H1 (cell line): ENCODE measurements around the gene PHACTR1. TPM values are rescaled to one million over a fixed set of nuclear protein-coding genes. Genes with fewer than 3 reads are reported as not detected.

Experiments
- CTCF ChIA-PET: fragments of 300-600 bp; sonication (Branson Sonifier 250); formaldehyde crosslinking; loops from one replicate; lab custom pipeline; 2021; ENCODE audit not compliant: partially characterized antibody; lab: Charles Lee
- POLR2A ChIA-PET: fragments of 300-600 bp; sonication (Branson Sonifier 250); formaldehyde crosslinking; loops from one replicate; lab custom pipeline; 2021; ENCODE audit warnings: inconsistent platforms; ENCODE audit not compliant: partially characterized antibody; lab: Charles Lee
- DNase-seq, 2 experiments: peaks; one replicate each; pipeline versions ENCODE4 v3.0.0 to v3.0.0-alpha.2; 2010 to 2022; ENCODE audit warnings: low spot score in 2 of 2, low read depth in 1 of 2, mixed read lengths in 1 of 2
- FAIRE-seq: peaks from 2 replicates; lab custom pipeline; 2011; peaks lifted over from hg19 to GRCh38; lab: Jason Lieb, UNC
- H2AFZ ChIP-seq: 2 replicates; pipeline ENCODE4 v1.8.1; 2012; ENCODE audit warnings: low read length, inconsistent platforms
- H2AK5ac ChIP-seq: 2 replicates; pipeline ENCODE4 v1.6.1; 2013; ENCODE audit warnings: low read depth, low read length
- H2BK120ac ChIP-seq: replicated peaks from 2 replicates; pipeline ENCODE3; 2013; ENCODE audit warnings: low read depth, low read length, inconsistent platforms
- H2BK12ac ChIP-seq: 2 replicates; pipeline ENCODE4 v1.6.1; 2013; ENCODE audit warnings: low read depth, low read length
- H2BK15ac ChIP-seq: 2 replicates; pipeline ENCODE4 v1.6.1; 2013; ENCODE audit warnings: low read length
- H2BK20ac ChIP-seq: 2 replicates; pipeline ENCODE4 v1.6.1; 2013; ENCODE audit warnings: low read length
- H2BK5ac ChIP-seq: 2 replicates; pipeline ENCODE4 v1.6.1; 2013; ENCODE audit warnings: low read depth, low read length
- H3K14ac ChIP-seq: 2 replicates; pipeline ENCODE4 v1.6.1; 2013; ENCODE audit warnings: inconsistent platforms; ENCODE audit not compliant: insufficient read length
- H3K18ac ChIP-seq: 2 replicates; pipeline ENCODE4 v1.6.1; 2013; ENCODE audit warnings: low read length; ENCODE audit errors: extremely low read depth
- H3K23ac ChIP-seq: 2 replicates; pipeline ENCODE4 v1.6.1; 2013; ENCODE audit warnings: inconsistent platforms; ENCODE audit not compliant: insufficient read length
- H3K23me2 ChIP-seq: 2 replicates; pipeline ENCODE4 v1.6.1; 2013; ENCODE audit warnings: low read depth, low read length
- H3K27ac ChIP-seq: 2 replicates; pipeline ENCODE4 v1.6.1; 2011; ENCODE audit warnings: low read depth, low read length, inconsistent platforms
- H3K27me3 ChIP-seq, 4 experiments: replicated peaks in 1 of 4; 1 replicate in 1 of 4; 2 replicates in 3 of 4; pipeline versions ENCODE4 v1.6.1 to v1.8.1; 2011 to 2013; ENCODE audit warnings: low read length in 3 of 4, mild to moderate bottlenecking in 3 of 4, inconsistent platforms in 2 of 4, mixed read lengths in 2 of 4, moderate library complexity in 1 of 4; ENCODE audit not compliant: control insufficient read depth in 3 of 4, insufficient read depth in 3 of 4; ENCODE audit errors: extremely low read depth in 1 of 4
- H3K36me3 ChIP-seq, 4 experiments: 2 replicates each; pipeline versions ENCODE4 v1.6.1 to v1.8.1; 2011 to 2013; ENCODE audit warnings: mild to moderate bottlenecking in 4 of 4, low read length in 3 of 4, moderate library complexity in 2 of 4, control low read depth in 1 of 4, inconsistent platforms in 1 of 4; ENCODE audit not compliant: insufficient read depth in 4 of 4, control insufficient read depth in 2 of 4
- H3K4ac ChIP-seq: replicated peaks from 2 replicates; pipeline ENCODE3; 2013; ENCODE audit warnings: low read length, low read depth, mixed read lengths, inconsistent platforms; ENCODE audit not compliant: insufficient read length
- H3K4me1 ChIP-seq, 4 experiments: replicated peaks in 1 of 4; 1 replicate in 1 of 4; 2 replicates in 3 of 4; pipeline versions ENCODE4 v1.6.1 to v1.8.1; 2011 to 2013; ENCODE audit warnings: low read length in 3 of 4, inconsistent platforms in 2 of 4, mixed read lengths in 1 of 4; ENCODE audit not compliant: insufficient read depth in 4 of 4, control insufficient read depth in 3 of 4
- H3K4me2 ChIP-seq, 2 experiments: 2 replicates each; pipeline versions ENCODE4 v1.6.1 to v1.8.1; 2011 to 2013; ENCODE audit warnings: low read depth in 2 of 2, low read length in 2 of 2, control low read depth in 1 of 2, inconsistent platforms in 1 of 2, mild to moderate bottlenecking in 1 of 2; ENCODE audit not compliant: insufficient read depth in 1 of 2
- H3K4me3 ChIP-seq, 4 experiments: fragments of 200-600, 300-600 bp in 1 of 4; sonication (generic), shearing (Covaris generic), sonication (Bioruptor Twin) in 1 of 4; 2 replicates each; pipeline versions ENCODE4 v1.5.1 to v1.8.1; 2011 to 2016; ENCODE audit warnings: low read length in 4 of 4, low read depth in 3 of 4, control low read depth in 2 of 4, inconsistent platforms in 2 of 4, mild to moderate bottlenecking in 2 of 4, mixed read lengths in 1 of 4, moderate library complexity in 1 of 4; ENCODE audit not compliant: insufficient read depth in 2 of 4; ENCODE audit errors: extremely low read depth in 1 of 4
- H3K56ac ChIP-seq: replicated peaks from 2 replicates; pipeline ENCODE3; 2013; ENCODE audit warnings: low read depth, mild to moderate bottlenecking, mixed read lengths, low read length, inconsistent platforms; ENCODE audit not compliant: insufficient read length
- H3K79me1 ChIP-seq: 2 replicates; pipeline ENCODE4 v1.6.1; 2013; ENCODE audit warnings: low read depth, low read length, control low read depth
- H3K79me2 ChIP-seq, 2 experiments: 2 replicates each; pipeline versions ENCODE4 v1.6.1 to v1.8.1; 2012 to 2013; ENCODE audit warnings: low read length in 2 of 2, mild to moderate bottlenecking in 2 of 2, inconsistent platforms in 1 of 2; ENCODE audit not compliant: insufficient read depth in 2 of 2, control insufficient read depth in 1 of 2
- H3K9ac ChIP-seq, 4 experiments: replicated peaks in 1 of 4; 1 replicate in 1 of 4; 2 replicates in 3 of 4; pipeline versions ENCODE4 v1.6.1 to v1.8.1; 2011 to 2013; ENCODE audit warnings: low read depth in 3 of 4, low read length in 3 of 4, control low read depth in 2 of 4, mild to moderate bottlenecking in 2 of 4, moderate library complexity in 2 of 4, inconsistent platforms in 1 of 4; ENCODE audit errors: extremely low read depth in 1 of 4
- H3K9me3 ChIP-seq, 2 experiments: 2 replicates each; pipeline versions ENCODE4 v1.6.1 to v1.8.1; 2012 to 2013; ENCODE audit warnings: mild to moderate bottlenecking in 2 of 2, moderate library complexity in 2 of 2, control low read depth in 1 of 2, inconsistent platforms in 1 of 2, low read depth in 1 of 2, low read length in 1 of 2, mixed read lengths in 1 of 2; ENCODE audit not compliant: insufficient read depth in 2 of 2
- H4K20me1 ChIP-seq, 2 experiments: replicated peaks in 1 of 2; 2 replicates each; pipeline versions ENCODE3 to v1.8.1; 2011 to 2013; ENCODE audit warnings: inconsistent platforms in 2 of 2, low read length in 2 of 2, mild to moderate bottlenecking in 1 of 2; ENCODE audit not compliant: insufficient read depth in 2 of 2, control insufficient read depth in 1 of 2
- H4K5ac ChIP-seq: 2 replicates; pipeline ENCODE4 v1.6.1; 2013; ENCODE audit warnings: low read length, low read depth, mixed read lengths, inconsistent platforms; ENCODE audit not compliant: insufficient read length
- H4K8ac ChIP-seq: 2 replicates; pipeline ENCODE4 v1.8.0; 2013; ENCODE audit warnings: mild to moderate bottlenecking, moderate library complexity, low read length, inconsistent platforms; ENCODE audit not compliant: insufficient read depth; ENCODE audit errors: extremely low read depth
- H4K91ac ChIP-seq: replicated peaks from 2 replicates; pipeline ENCODE3; 2013; ENCODE audit warnings: low read length, mixed read lengths, inconsistent platforms; ENCODE audit not compliant: insufficient read length
- EGR1 ChIP-seq: IDR thresholded peaks from 2 replicates; pipeline ENCODE4 v1.6.1; 2011; ENCODE audit warnings: low read depth, low read length, borderline replicate concordance
- EZH2 ChIP-seq: fragments of 200-600 bp; sonication (generic); IDR thresholded peaks from 2 replicates; pipeline ENCODE4 v1.7.1; 2012; ENCODE audit warnings: low read depth, mild to moderate bottlenecking, moderate library complexity, low read length, inconsistent platforms; ENCODE audit not compliant: severe bottlenecking
- JUND ChIP-seq: IDR thresholded peaks from 2 replicates; pipeline ENCODE4 v1.6.1; 2011; ENCODE audit warnings: mild to moderate bottlenecking, improper control_type of control experiment, low read length
- KDM1A ChIP-seq: fragments of 200-600, 300-600 bp; sonication (generic); IDR thresholded peaks from 2 replicates; pipeline ENCODE4 v1.7.1; 2016; ENCODE audit warnings: mild to moderate bottlenecking, low read length, borderline replicate concordance
- NRF1 ChIP-seq: IDR thresholded peaks from 2 replicates; pipeline ENCODE4 v1.6.1; 2011; ENCODE audit warnings: mild to moderate bottlenecking, low read depth, low read length, improper control_type of control experiment
- POLR2A ChIP-seq, 2 experiments: IDR thresholded peaks; 1 replicate in 1 of 2; 2 replicates in 1 of 2; pipeline ENCODE4 v1.6.1; 2011; ENCODE audit warnings: low read depth in 2 of 2, low read length in 2 of 2, mild to moderate bottlenecking in 2 of 2; ENCODE audit errors: control extremely low read depth in 1 of 2
- SIRT6 ChIP-seq: IDR thresholded peaks from one replicate; pipeline ENCODE4 v1.7.1; 2012; ENCODE audit warnings: low read length, inconsistent platforms
- TAF7 ChIP-seq: optimal IDR thresholded peaks from 2 replicates; pipeline ENCODE3; 2011; ENCODE audit warnings: low read depth, mild to moderate bottlenecking, inconsistent platforms, low read length, moderate library complexity, borderline replicate concordance
- YY1 ChIP-seq: IDR thresholded peaks from 2 replicates; pipeline ENCODE4 v1.6.1; 2011; ENCODE audit warnings: low read depth, mild to moderate bottlenecking, low read length
- WGBS, 2 experiments: shearing (Covaris generic) in 1 of 2; methylation state at CpG; one replicate each; pipeline versions ENCODE4 v1.1.6 to v1.1.7; 2013 to 2015; ENCODE audit warnings: low lambda C conversion rate in 2 of 2, mixed read lengths in 2 of 2, inconsistent platforms in 1 of 2, low coverage in 1 of 2, missing lambda C conversion rate in 1 of 2; ENCODE audit not compliant: insufficient replicate concordance in 2 of 2, insufficient coverage in 1 of 2, insufficient read length in 1 of 2; ENCODE audit errors: extremely low coverage in 1 of 2, missing lambda C conversion rate in 1 of 2; 5-methylcytosine and 5-hydroxymethylcytosine counted together
- polyA plus RNA-seq, 7 experiments: library from polyadenylated mRNA; depleted of rRNA in 3 of 7; stranded (reverse) in 5 of 7; unstranded in 2 of 7; fragments of >200 nt in 5 of 7; fragments of 200-250 nt in 2 of 7; gene quantifications; 1 replicate in 5 of 7; 2 replicates in 1 of 7; 4 replicates in 1 of 7; pipeline versions ENCODE4 v1.2.1 to v1.2.3, GENCODE V29; 2011 to 2013; ENCODE audit warnings: missing spikeins in 2 of 7, mixed read lengths in 2 of 7
- total RNA-seq: library from RNA; stranded (reverse); fragmentation: NEBNext Ultra II Directional; extraction: Animal tissue kit (Norgen Biotek cat#: 25700); gene quantifications from 2 replicates; pipeline ENCODE4 v1.2.1, GENCODE V29; 2021
- TF ChIP-seq, protein P1 (sequence below): IDR thresholded peaks from 2 replicates; pipeline ENCODE4 v1.6.1; 2011; ENCODE audit warnings: low read depth, mild to moderate bottlenecking, low read length; ENCODE audit not compliant: insufficient read depth
- TF ChIP-seq, protein P2 (sequence below): IDR thresholded peaks from 2 replicates; pipeline ENCODE4 v1.6.1; 2012; ENCODE audit warnings: inconsistent platforms

The PHACTR1 gene
- total and polyA plus RNA-seq, 2 of the 8 experiments (the other 6 are each of a cell fraction or from before 2014, with no cell fraction given): 3.9 to 17.1 TPM

DNA sequence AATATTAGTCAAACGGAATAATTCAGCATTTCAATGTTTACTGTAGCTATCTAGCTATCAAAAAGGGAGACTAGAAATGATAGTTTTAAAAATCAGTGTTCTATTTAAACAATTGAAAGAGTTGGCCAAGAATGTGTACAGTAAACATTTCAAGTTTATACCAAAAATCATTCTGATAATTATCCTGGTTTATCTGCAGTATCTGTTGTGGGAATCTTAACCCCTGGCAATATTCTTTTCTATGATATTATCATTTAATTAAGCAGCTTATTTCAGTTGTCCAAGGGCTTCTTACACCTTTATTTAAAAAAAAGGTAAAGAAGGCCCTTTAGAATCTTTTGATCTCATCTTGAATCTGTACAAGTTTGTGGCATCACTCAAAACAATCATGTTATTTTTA, 125.1 kb downstream of the PHACTR1 start:
- no peak overlapping the region for H2BK12ac ChIP-seq
- H2BK5ac ChIP-seq: no peak overlapping the region
- H2AFZ ChIP-seq: no peak overlapping the region
- no peak overlapping the region for H3K27ac ChIP-seq
- no peak overlapping the region for H2BK20ac ChIP-seq
- no peaks in the 10 kb centered on the region for H3K79me1 ChIP-seq
- H3K4ac ChIP-seq: no peak overlapping the region
- H3K14ac ChIP-seq: no peak overlapping the region
- H2BK120ac ChIP-seq: no peak overlapping the region
- H2BK15ac ChIP-seq: no peak overlapping the region
- CTCF ChIA-PET: interaction anchor here (0.7 kb wide), 1 partner anchor 20 kb away, joined by 3 read pairs; no protein-coding TSS in a partner anchor
- H4K8ac ChIP-seq: no peak overlapping the region
- H4K20me1 ChIP-seq: no peaks in the 10 kb centered on the region
- DNase-seq: no peak
- no peak overlapping the region for H3K18ac ChIP-seq
- no peak overlapping the region for H2AK5ac ChIP-seq
- H3K4me3 ChIP-seq: no peak overlapping the region
- no peaks in the 10 kb centered on the region for H3K27me3 ChIP-seq
- peaks cover 0 to 12% (median 6%) of the 10 kb centered on the region in 4 experiments; a peak in 3 of 7 replicates for H3K4me1 ChIP-seq
- H4K91ac ChIP-seq: no peak overlapping the region
- H3K9me3 ChIP-seq: peaks cover 11 to 13% of the 10 kb centered on the region in 2 experiments; a peak in 3 of 4 replicates
- no peaks in the 10 kb centered on the region for H3K79me2 ChIP-seq
- H3K23me2 ChIP-seq: no peaks in the 10 kb centered on the region
- POLR2A ChIA-PET: no interaction called here
- H3K4me2 ChIP-seq: no peak overlapping the region
- FAIRE-seq: no peak
- H3K23ac ChIP-seq: no peak overlapping the region
- no peak overlapping the region for H3K56ac ChIP-seq
- H4K5ac ChIP-seq: no peak overlapping the region
- WGBS, 2 experiments: 81% methylated on average over 1 of the region's 1 CpG; no CpG with 5 or more reads in 1 of the 2 experiments
- H3K9ac ChIP-seq: no peak overlapping the region
- peaks cover 0 to 7% (median 0%) of the 10 kb centered on the region in 4 experiments; a peak in 1 of 8 replicates for H3K36me3 ChIP-seq
- TF ChIP-seq TAF7 (no peak), POLR2A (IDR thresholded peaks at IDR 0.05; ENCODE audit: control extremely low read depth in 1 of 2, low read depth in 2 of 2, low read length in 2 of 2) (no peak), NRF1 (no peak), SIRT6 (no peak), JUND (no peak), EZH2 (no peak), EGR1 (no peak), YY1 (no peak), KDM1A (no peak)
- TF ChIP-seq, protein P1, sequence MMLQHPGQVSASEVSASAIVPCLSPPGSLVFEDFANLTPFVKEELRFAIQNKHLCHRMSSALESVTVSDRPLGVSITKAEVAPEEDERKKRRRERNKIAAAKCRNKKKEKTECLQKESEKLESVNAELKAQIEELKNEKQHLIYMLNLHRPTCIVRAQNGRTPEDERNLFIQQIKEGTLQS: no peak
- TF ChIP-seq, protein P2, sequence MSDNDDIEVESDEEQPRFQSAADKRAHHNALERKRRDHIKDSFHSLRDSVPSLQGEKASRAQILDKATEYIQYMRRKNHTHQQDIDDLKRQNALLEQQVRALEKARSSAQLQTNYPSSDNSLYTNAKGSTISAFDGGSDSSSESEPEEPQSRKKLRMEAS: no peak
